Liver (tissue), 3 donors: Measurements from ENCODE around the gene MAG.

Experiments
- EGR1 ChIP-seq, 2 donors: IDR thresholded peaks; 2 replicates each; pipeline ENCODE4 v1.6.1; 2016 to 2018; ENCODE audit warnings: antibody characterized with exemption in 2 of 2, low read depth in 2 of 2
- GABPA ChIP-seq, 2 donors: IDR thresholded peaks in 1 of 2; conservative IDR thresholded peaks in 1 of 2; 2 replicates each; pipeline ENCODE4 v1.6.1; 2016; ENCODE audit warnings: antibody characterized with exemption in 2 of 2, mild to moderate bottlenecking in 1 of 2, moderate library complexity in 1 of 2
- HNF4A ChIP-seq, 2 donors: conservative IDR thresholded peaks; 2 replicates each; pipeline ENCODE4 v1.6.1; 2016; ENCODE audit warnings: antibody characterized with exemption in 2 of 2, mild to moderate bottlenecking in 2 of 2
- JUND ChIP-seq, 2 donors: IDR thresholded peaks; 2 replicates each; pipeline ENCODE4 v1.6.1; 2016; ENCODE audit warnings: antibody characterized with exemption in 2 of 2
- NR2F2 ChIP-seq: IDR thresholded peaks from 2 replicates; pipeline ENCODE4 v1.6.1; 2016; ENCODE audit warnings: antibody characterized with exemption
- RAD21 ChIP-seq, 2 donors: IDR thresholded peaks; 2 replicates each; pipeline ENCODE4 v1.6.1; 2016; ENCODE audit warnings: antibody characterized with exemption in 2 of 2, mild to moderate bottlenecking in 2 of 2
- RXRA ChIP-seq, 2 donors: IDR thresholded peaks; 2 replicates each; pipeline ENCODE4 v1.6.1; 2017 to 2018; ENCODE audit warnings: antibody characterized with exemption in 2 of 2, mild to moderate bottlenecking in 1 of 2
- TAF1 ChIP-seq: conservative IDR thresholded peaks from 2 replicates; pipeline ENCODE4 v1.6.1; 2016; ENCODE audit warnings: antibody characterized with exemption, mild to moderate bottlenecking
- YY1 ChIP-seq: IDR thresholded peaks from 2 replicates; pipeline ENCODE4 v1.6.1; 2016; ENCODE audit warnings: antibody characterized with exemption, mild to moderate bottlenecking
- TF ChIP-seq, protein P1 (sequence below): fragments of 150-350 bp; IDR thresholded peaks from 2 replicates; pipeline ENCODE4 v1.5.1; 2017; ENCODE audit warnings: improper control_type of control experiment, low read depth, low read length; ENCODE audit not compliant: missing input control
- TF ChIP-seq, protein P2 (sequence below): IDR thresholded peaks from 2 replicates; pipeline ENCODE4 v1.6.1; 2016; ENCODE audit warnings: antibody characterized with exemption, mild to moderate bottlenecking
- TF ChIP-seq, protein P3 (sequence below): IDR thresholded peaks from 2 replicates; pipeline ENCODE4 v1.6.1; 2016; ENCODE audit warnings: antibody characterized with exemption
- TF ChIP-seq, protein P4 (sequence below): IDR thresholded peaks from 2 replicates; pipeline ENCODE4 v1.6.1; 2016; ENCODE audit warnings: antibody characterized with exemption
- donor health status: healthy.
- donor health status: healthy.

DNA sequence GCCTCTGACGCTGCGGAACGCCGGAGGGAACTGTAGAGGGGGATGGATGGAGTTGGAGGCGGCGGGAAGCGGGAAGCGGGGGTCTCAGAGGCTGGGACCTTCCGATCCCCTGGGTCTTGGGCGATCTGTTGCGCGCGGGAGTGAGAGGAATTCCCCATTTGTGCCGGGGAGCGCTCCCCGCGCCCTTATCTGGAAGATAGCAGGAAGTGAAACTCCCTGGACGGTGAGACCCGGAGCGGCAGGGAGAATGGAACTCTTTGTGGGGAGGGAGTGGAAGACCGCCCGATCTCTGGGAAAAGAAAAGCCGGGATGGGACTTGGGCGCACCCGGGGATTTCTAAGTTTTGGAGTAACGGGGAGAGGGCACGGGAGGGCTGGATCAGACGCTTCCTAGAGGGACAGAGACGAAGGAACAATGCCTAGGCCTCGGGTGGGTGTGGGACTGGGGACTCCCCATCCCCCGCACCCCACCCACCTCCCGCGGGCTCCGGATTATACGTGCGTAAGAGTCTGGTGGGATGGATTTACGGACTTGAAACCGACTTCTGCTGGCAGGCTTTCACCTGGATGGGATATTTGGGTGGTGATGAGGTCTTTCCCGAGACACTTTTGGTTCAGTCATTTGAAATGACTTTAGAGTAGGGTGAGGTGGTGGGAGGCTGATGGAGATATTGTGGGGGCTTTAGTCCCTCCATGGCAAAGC lies 42.7 kb upstream of the MAG start:
- TF ChIP-seq, protein P1, sequence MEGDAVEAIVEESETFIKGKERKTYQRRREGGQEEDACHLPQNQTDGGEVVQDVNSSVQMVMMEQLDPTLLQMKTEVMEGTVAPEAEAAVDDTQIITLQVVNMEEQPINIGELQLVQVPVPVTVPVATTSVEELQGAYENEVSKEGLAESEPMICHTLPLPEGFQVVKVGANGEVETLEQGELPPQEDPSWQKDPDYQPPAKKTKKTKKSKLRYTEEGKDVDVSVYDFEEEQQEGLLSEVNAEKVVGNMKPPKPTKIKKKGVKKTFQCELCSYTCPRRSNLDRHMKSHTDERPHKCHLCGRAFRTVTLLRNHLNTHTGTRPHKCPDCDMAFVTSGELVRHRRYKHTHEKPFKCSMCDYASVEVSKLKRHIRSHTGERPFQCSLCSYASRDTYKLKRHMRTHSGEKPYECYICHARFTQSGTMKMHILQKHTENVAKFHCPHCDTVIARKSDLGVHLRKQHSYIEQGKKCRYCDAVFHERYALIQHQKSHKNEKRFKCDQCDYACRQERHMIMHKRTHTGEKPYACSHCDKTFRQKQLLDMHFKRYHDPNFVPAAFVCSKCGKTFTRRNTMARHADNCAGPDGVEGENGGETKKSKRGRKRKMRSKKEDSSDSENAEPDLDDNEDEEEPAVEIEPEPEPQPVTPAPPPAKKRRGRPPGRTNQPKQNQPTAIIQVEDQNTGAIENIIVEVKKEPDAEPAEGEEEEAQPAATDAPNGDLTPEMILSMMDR = no peak
- TF ChIP-seq TAF1 = no peak
- TF ChIP-seq EGR1 (IDR thresholded peaks at IDR 0.05; ENCODE audit: low read depth in 2 of 2) = no peak
- TF ChIP-seq, protein P2, sequence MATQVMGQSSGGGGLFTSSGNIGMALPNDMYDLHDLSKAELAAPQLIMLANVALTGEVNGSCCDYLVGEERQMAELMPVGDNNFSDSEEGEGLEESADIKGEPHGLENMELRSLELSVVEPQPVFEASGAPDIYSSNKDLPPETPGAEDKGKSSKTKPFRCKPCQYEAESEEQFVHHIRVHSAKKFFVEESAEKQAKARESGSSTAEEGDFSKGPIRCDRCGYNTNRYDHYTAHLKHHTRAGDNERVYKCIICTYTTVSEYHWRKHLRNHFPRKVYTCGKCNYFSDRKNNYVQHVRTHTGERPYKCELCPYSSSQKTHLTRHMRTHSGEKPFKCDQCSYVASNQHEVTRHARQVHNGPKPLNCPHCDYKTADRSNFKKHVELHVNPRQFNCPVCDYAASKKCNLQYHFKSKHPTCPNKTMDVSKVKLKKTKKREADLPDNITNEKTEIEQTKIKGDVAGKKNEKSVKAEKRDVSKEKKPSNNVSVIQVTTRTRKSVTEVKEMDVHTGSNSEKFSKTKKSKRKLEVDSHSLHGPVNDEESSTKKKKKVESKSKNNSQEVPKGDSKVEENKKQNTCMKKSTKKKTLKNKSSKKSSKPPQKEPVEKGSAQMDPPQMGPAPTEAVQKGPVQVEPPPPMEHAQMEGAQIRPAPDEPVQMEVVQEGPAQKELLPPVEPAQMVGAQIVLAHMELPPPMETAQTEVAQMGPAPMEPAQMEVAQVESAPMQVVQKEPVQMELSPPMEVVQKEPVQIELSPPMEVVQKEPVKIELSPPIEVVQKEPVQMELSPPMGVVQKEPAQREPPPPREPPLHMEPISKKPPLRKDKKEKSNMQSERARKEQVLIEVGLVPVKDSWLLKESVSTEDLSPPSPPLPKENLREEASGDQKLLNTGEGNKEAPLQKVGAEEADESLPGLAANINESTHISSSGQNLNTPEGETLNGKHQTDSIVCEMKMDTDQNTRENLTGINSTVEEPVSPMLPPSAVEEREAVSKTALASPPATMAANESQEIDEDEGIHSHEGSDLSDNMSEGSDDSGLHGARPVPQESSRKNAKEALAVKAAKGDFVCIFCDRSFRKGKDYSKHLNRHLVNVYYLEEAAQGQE = no peak
- TF ChIP-seq RAD21 (IDR thresholded peaks at IDR 0.05) = no peak
- TF ChIP-seq, protein P3, sequence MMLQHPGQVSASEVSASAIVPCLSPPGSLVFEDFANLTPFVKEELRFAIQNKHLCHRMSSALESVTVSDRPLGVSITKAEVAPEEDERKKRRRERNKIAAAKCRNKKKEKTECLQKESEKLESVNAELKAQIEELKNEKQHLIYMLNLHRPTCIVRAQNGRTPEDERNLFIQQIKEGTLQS = no peak
- TF ChIP-seq YY1 = no peak
- TF ChIP-seq RXRA (IDR thresholded peaks at IDR 0.05) = no peak
- TF ChIP-seq, protein P4, sequence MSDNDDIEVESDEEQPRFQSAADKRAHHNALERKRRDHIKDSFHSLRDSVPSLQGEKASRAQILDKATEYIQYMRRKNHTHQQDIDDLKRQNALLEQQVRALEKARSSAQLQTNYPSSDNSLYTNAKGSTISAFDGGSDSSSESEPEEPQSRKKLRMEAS = no peak
- TF ChIP-seq GABPA (IDR thresholded peaks at IDR 0.05 in 1 of 2, conservative IDR thresholded peaks at IDR 0.05 in 1 of 2) = no peak
- TF ChIP-seq HNF4A (conservative IDR thresholded peaks at IDR 0.05) = no peak
- TF ChIP-seq JUND (IDR thresholded peaks at IDR 0.05) = no peak
- no peak for TF ChIP-seq NR2F2
